SU-DHL-6 (cell line): ENCODE data around the gene BSND.

Source experiments
- H2AFZ ChIP-seq: fragments of 200-600 bp; sonication (generic); 2 replicates; pipeline ENCODE4 v1.6.1; 2014; ENCODE audit warnings: low read depth, mild to moderate bottlenecking, moderate library complexity, mixed read lengths, antibody characterized with exemption, low read length; ENCODE audit not compliant: severe bottlenecking
- H3F3A ChIP-seq: fragments of 200-600 bp; shearing (Covaris generic); 2 replicates; pipeline ENCODE4 v1.6.0; 2016; ENCODE audit warnings: antibody characterized with exemption, mild to moderate bottlenecking; ENCODE audit not compliant: insufficient read depth
- H3K27ac ChIP-seq: fragments of 200-600 bp; sonication (generic); 2 replicates; pipeline ENCODE4 v1.5.1; 2016; ENCODE audit warnings: low read depth, mild to moderate bottlenecking, low read length, moderate library complexity, mixed read lengths
- H3K27me3 ChIP-seq: fragments of 200-600 bp; sonication (generic), shearing (Covaris generic); 2 replicates; pipeline ENCODE4 v1.6.0; 2014; ENCODE audit warnings: mild to moderate bottlenecking, low read length
- H3K36me3 ChIP-seq: fragments of 200-600 bp; sonication (generic); 2 replicates; pipeline ENCODE4 v1.6.1; 2014; ENCODE audit warnings: mild to moderate bottlenecking, low read length, mixed read lengths
- H3K4me2 ChIP-seq: fragments of 300-600, 200-600 bp; shearing (Covaris generic), sonication (generic); 2 replicates; pipeline ENCODE4 v1.6.0; 2014; ENCODE audit warnings: low read length, low read depth, mild to moderate bottlenecking; ENCODE audit not compliant: poor library complexity, severe bottlenecking
- H3K4me3 ChIP-seq: fragments of 200-600 bp; sonication (generic); 2 replicates; pipeline ENCODE4 v1.5.1; 2014; ENCODE audit warnings: antibody characterized with exemption, low read length, mild to moderate bottlenecking, mixed read lengths; ENCODE audit not compliant: insufficient read depth, poor library complexity, severe bottlenecking
- H3K79me2 ChIP-seq: fragments of 200-600 bp; sonication (generic); 2 replicates; pipeline ENCODE4 v1.6.1; 2014; ENCODE audit warnings: mild to moderate bottlenecking, low read length, moderate library complexity; ENCODE audit not compliant: insufficient read depth
- H3K9ac ChIP-seq: fragments of 200-600 bp; sonication (generic); 2 replicates; pipeline ENCODE4 v1.7.0; 2014; ENCODE audit warnings: mild to moderate bottlenecking, low read length
- H3K9me2 ChIP-seq: fragments of 200-600 bp; sonication (generic); replicated peaks from 2 replicates; pipeline ENCODE4 v1.6.1; 2014; ENCODE audit warnings: low read length; ENCODE audit not compliant: insufficient read depth
- H3K9me3 ChIP-seq: fragments of 200-600 bp; sonication (generic); 2 replicates; pipeline ENCODE4 v1.6.1; 2014; ENCODE audit warnings: low read length, mixed read lengths; ENCODE audit not compliant: insufficient read depth
- H4K20me1 ChIP-seq: fragments of 200-600 bp; sonication (generic); 2 replicates; pipeline ENCODE4 v1.6.1; 2014; ENCODE audit warnings: low read depth, mild to moderate bottlenecking, antibody characterized with exemption, low read length, moderate library complexity, mixed read lengths
- CTCF ChIP-seq: fragments of 200-600 bp; sonication (generic); IDR thresholded peaks from one replicate; pipeline ENCODE4 v1.5.1; 2017; ENCODE audit warnings: antibody characterized with exemption, mild to moderate bottlenecking, low read length, moderate library complexity; ENCODE audit not compliant: insufficient read depth, poor library complexity, severe bottlenecking
- EZH2phosphoT487 ChIP-seq: fragments of 200-600 bp; sonication (generic), shearing (Covaris generic); conservative IDR thresholded peaks from 2 replicates; pipeline ENCODE4 v1.6.1; 2018; ENCODE audit warnings: mild to moderate bottlenecking, antibody characterized with exemption, low read length, moderate library complexity, mixed read lengths

Gene BSND

GRCh38 chr1:54986533-54986932, 12.2 kb upstream of the BSND start:
- Histone ChIP-seq H4K20me1 (no peaks in the 10 kb centered on the region), H3K79me2 (no peaks in the 10 kb centered on the region), H3K4me2 (no peak overlapping the region), H3K9ac (no peak overlapping the region), H3K9me3 (no peaks in the 10 kb centered on the region), H2AFZ (no peak overlapping the region), H3K27ac (no peak overlapping the region), H3K9me2 (no peaks in the 10 kb centered on the region), H3F3A (no peaks in the 10 kb centered on the region), H3K36me3 (no peaks in the 10 kb centered on the region), H3K4me3 (no peak overlapping the region), H3K27me3 (no peaks in the 10 kb centered on the region)
- TF ChIP-seq EZH2phosphoT487 (no peak), CTCF (no peak)

GRCh38 chr1:54987427-54987826, 11.3 kb upstream of the BSND start:
- no peak overlapping the region for H3K27ac ChIP-seq

GRCh38 chr1:54987919-54988705, 10.6 kb upstream of the BSND start:
- H3K36me3 ChIP-seq, result no peaks in the 10 kb centered on the region
- H3K79me2 ChIP-seq, result no peaks in the 10 kb centered on the region
- no peak overlapping the region for H3K27ac ChIP-seq
- H3F3A ChIP-seq, result no peaks in the 10 kb centered on the region
- no peaks in the 10 kb centered on the region for H4K20me1 ChIP-seq
- no peak overlapping the region for H3K4me3 ChIP-seq
- TF ChIP-seq EZH2phosphoT487 (no peak), CTCF (no peak)
- no peaks in the 10 kb centered on the region for H3K9me3 ChIP-seq
- no peak overlapping the region for H3K9ac ChIP-seq
- H3K4me2 ChIP-seq, result no peak overlapping the region
- no peaks in the 10 kb centered on the region for H3K9me2 ChIP-seq
- H3K27me3 ChIP-seq, result no peaks in the 10 kb centered on the region
- H2AFZ ChIP-seq, result no peak overlapping the region

More at GRCh38 chr1:54987427-54987826, 11.3 kb upstream of the BSND start:
- H3K27me3 ChIP-seq, result no peaks in the 10 kb centered on the region
- no peaks in the 10 kb centered on the region for H3K36me3 ChIP-seq
- TF ChIP-seq EZH2phosphoT487 (no peak), CTCF (no peak)
- no peaks in the 10 kb centered on the region for H4K20me1 ChIP-seq
- H3K9me3 ChIP-seq, result no peaks in the 10 kb centered on the region
- no peaks in the 10 kb centered on the region for H3F3A ChIP-seq
- H3K4me3 ChIP-seq, result no peak overlapping the region
- no peak overlapping the region for H3K4me2 ChIP-seq
- no peak overlapping the region for H3K9ac ChIP-seq
- no peak overlapping the region for H2AFZ ChIP-seq
- H3K9me2 ChIP-seq, result no peaks in the 10 kb centered on the region
- H3K79me2 ChIP-seq, result no peaks in the 10 kb centered on the region
